H9 (cell line): ENCODE data around the gene PGBD5. TPM values are rescaled to one million over a fixed set of nuclear protein-coding genes. Genes with fewer than 3 reads are reported as not detected.

Experiments
- DNase-seq: peaks from one replicate; pipeline ENCODE4 v3.0.0-alpha.2; 2017
- H2AFZ ChIP-seq: one replicate; pipeline ENCODE4 v1.6.1; 2013; ENCODE audit warnings: mild to moderate bottlenecking, low read length, control low read depth, moderate library complexity
- H2AK5ac ChIP-seq: 2 replicates; pipeline ENCODE4 v1.6.1; 2013; ENCODE audit warnings: low read length, control low read depth, mixed read lengths; ENCODE audit not compliant: insufficient read length
- H2BK120ac ChIP-seq: one replicate; pipeline ENCODE4 v1.6.1; 2013; ENCODE audit warnings: low read depth, mild to moderate bottlenecking, low read length, control low read depth, inconsistent platforms; ENCODE audit not compliant: poor library complexity, severe bottlenecking
- H2BK12ac ChIP-seq: 2 replicates; pipeline ENCODE4 v1.6.1; 2013; ENCODE audit warnings: low read length, control low read depth, mixed read lengths, low read depth; ENCODE audit not compliant: insufficient read length
- H2BK15ac ChIP-seq: 2 replicates; pipeline ENCODE4 v1.6.1; 2013; ENCODE audit warnings: low read depth, low read length, control low read depth
- H2BK20ac ChIP-seq: one replicate; pipeline ENCODE4 v1.6.1; 2013; ENCODE audit warnings: low read depth, mild to moderate bottlenecking, low read length, control low read depth, inconsistent platforms; ENCODE audit not compliant: poor library complexity, severe bottlenecking
- H2BK5ac ChIP-seq: 2 replicates; pipeline ENCODE4 v1.6.1; 2013; ENCODE audit warnings: low read length, control low read depth, mixed read lengths; ENCODE audit not compliant: insufficient read length
- H3K14ac ChIP-seq: 2 replicates; pipeline ENCODE4 v1.6.1; 2013; ENCODE audit warnings: low read length, control low read depth; ENCODE audit not compliant: insufficient read depth
- H3K18ac ChIP-seq: 2 replicates; pipeline ENCODE4 v1.6.1; 2013; ENCODE audit warnings: low read depth, mild to moderate bottlenecking, mixed read lengths, low read length, control low read depth; ENCODE audit not compliant: insufficient read length
- H3K23ac ChIP-seq: 2 replicates; pipeline ENCODE4 v1.6.1; 2013; ENCODE audit warnings: low read length, control low read depth, mixed read lengths, low read depth; ENCODE audit not compliant: insufficient read length
- H3K23me2 ChIP-seq: 2 replicates; pipeline ENCODE4 v1.6.1; 2013; ENCODE audit warnings: low read depth, mild to moderate bottlenecking, mixed read lengths, low read length, control low read depth; ENCODE audit not compliant: insufficient read length, poor library complexity, severe bottlenecking
- H3K27ac ChIP-seq: 2 replicates; pipeline ENCODE4 v1.5.1; 2013; ENCODE audit warnings: low read length, control low read depth, mixed read lengths, low read depth; ENCODE audit not compliant: insufficient read length
- H3K27me3 ChIP-seq: 2 replicates; pipeline ENCODE4 v1.6.1; 2013; ENCODE audit warnings: low read length, control low read depth, inconsistent platforms; ENCODE audit not compliant: insufficient read depth
- H3K4ac ChIP-seq: 2 replicates; pipeline ENCODE4 v1.6.1; 2013; ENCODE audit warnings: low read depth, mild to moderate bottlenecking, control low read depth, inconsistent platforms, low read length, moderate library complexity
- H3K4me1 ChIP-seq: 2 replicates; pipeline ENCODE4 v1.6.1; 2013; ENCODE audit warnings: low read length, control low read depth, inconsistent platforms; ENCODE audit not compliant: insufficient read depth
- H3K4me2 ChIP-seq: 2 replicates; pipeline ENCODE4 v1.6.1; 2013; ENCODE audit warnings: low read length, control low read depth, mixed read lengths; ENCODE audit not compliant: insufficient read length, insufficient read depth
- H3K56ac ChIP-seq: 2 replicates; pipeline ENCODE4 v1.6.1; 2013; ENCODE audit warnings: low read depth, mild to moderate bottlenecking, mixed read lengths, low read length, control low read depth; ENCODE audit not compliant: insufficient read length
- H3K79me1 ChIP-seq: 2 replicates; pipeline ENCODE4 v1.6.1; 2013; ENCODE audit warnings: low read depth, mild to moderate bottlenecking, moderate library complexity, low read length, control low read depth, inconsistent platforms; ENCODE audit not compliant: insufficient read depth, poor library complexity, severe bottlenecking
- H3K79me2 ChIP-seq: 2 replicates; pipeline ENCODE4 v1.6.1; 2013; ENCODE audit warnings: low read length, control low read depth, inconsistent platforms; ENCODE audit not compliant: insufficient read depth
- H3K9ac ChIP-seq: 2 replicates; pipeline ENCODE4 v1.6.1; 2013; ENCODE audit warnings: low read length, control low read depth, mixed read lengths; ENCODE audit not compliant: insufficient read length; ENCODE audit errors: extremely low read depth
- H3K9me3 ChIP-seq: one replicate; pipeline ENCODE4 v1.6.1; 2013; ENCODE audit warnings: low read depth, low read length, inconsistent platforms; ENCODE audit not compliant: control insufficient read depth
- H3T11ph ChIP-seq: one replicate; pipeline ENCODE4 v1.6.1; 2013; ENCODE audit warnings: mild to moderate bottlenecking, low read length, control low read depth, inconsistent platforms
- H4K20me1 ChIP-seq: one replicate; pipeline ENCODE4 v1.6.1; 2013; ENCODE audit not compliant: control insufficient read depth, insufficient read length, insufficient read depth
- H4K5ac ChIP-seq: 2 replicates; pipeline ENCODE4 v1.6.1; 2013; ENCODE audit warnings: low read depth, mild to moderate bottlenecking, mixed read lengths, low read length, control low read depth; ENCODE audit not compliant: insufficient read length
- H4K8ac ChIP-seq: replicated peaks from 2 replicates; pipeline ENCODE4 v1.6.1; 2013; ENCODE audit warnings: low read length, control low read depth, mixed read lengths, low read depth; ENCODE audit not compliant: insufficient read length
- H4K91ac ChIP-seq: 2 replicates; pipeline ENCODE4 v1.6.1; 2013; ENCODE audit warnings: low read depth, mild to moderate bottlenecking, moderate library complexity, mixed read lengths, low read length, control low read depth; ENCODE audit not compliant: insufficient read length
- H3K27ac Mint-ChIP-seq, 3 experiments: 2 replicates in 2 of 3; 3 replicates in 1 of 3; pipeline ENCODE4 v1.8.0; 2020 to 2021; ENCODE audit warnings: mixed read lengths in 3 of 3, mild to moderate bottlenecking in 1 of 3, moderate library complexity in 1 of 3
- H3K27me3 Mint-ChIP-seq: 2 replicates; pipeline ENCODE4 v1.8.0; 2021; ENCODE audit warnings: low read depth, mild to moderate bottlenecking, moderate library complexity, mixed read lengths
- H3K36me3 Mint-ChIP-seq, 3 experiments: 2 replicates in 2 of 3; 3 replicates in 1 of 3; pipeline ENCODE4 v1.8.0; 2020 to 2021; ENCODE audit warnings: low read depth in 3 of 3, mixed read lengths in 3 of 3; ENCODE audit not compliant: insufficient read depth in 1 of 3
- H3K4me1 Mint-ChIP-seq, 2 experiments: 2 replicates each; pipeline ENCODE4 v1.8.0; 2020; ENCODE audit warnings: mixed read lengths in 2 of 2
- H3K4me3 Mint-ChIP-seq, 2 experiments: 2 replicates in 1 of 2; 3 replicates in 1 of 2; pipeline ENCODE4 v1.8.0; 2020 to 2021; ENCODE audit warnings: mild to moderate bottlenecking in 2 of 2, mixed read lengths in 2 of 2, moderate library complexity in 1 of 2
- H3K9me3 Mint-ChIP-seq, 2 experiments: 2 replicates in 1 of 2; 3 replicates in 1 of 2; pipeline ENCODE4 v1.8.0; 2020; ENCODE audit warnings: mild to moderate bottlenecking in 2 of 2, mixed read lengths in 2 of 2, moderate library complexity in 1 of 2
- WGBS: extraction: QIAGEN DNeasy Blood & Tissue Kit; methylation state at CpG from one replicate; pipeline ENCODE4 v1.1.7; 2013; ENCODE audit warnings: missing lambda C conversion rate, low lambda C conversion rate, mixed read lengths; ENCODE audit not compliant: insufficient read length; ENCODE audit errors: extremely low coverage; 5-methylcytosine and 5-hydroxymethylcytosine counted together
- total RNA-seq: library from RNA; stranded (reverse); gene quantifications from 2 replicates; pipeline ENCODE4 v1.2.1, GENCODE V29; 2021
- TF ChIP-seq, protein P1 (sequence below): fragments of 200-600 bp; sonication (generic); conservative IDR thresholded peaks from 3 replicates; pipeline ENCODE4 v1.8.0; 2021; ENCODE audit warnings: antibody characterized with exemption, mild to moderate bottlenecking

Gene PGBD5
- total RNA-seq, 1 experiment from 2014 or later = 19.1 TPM

DNA sequence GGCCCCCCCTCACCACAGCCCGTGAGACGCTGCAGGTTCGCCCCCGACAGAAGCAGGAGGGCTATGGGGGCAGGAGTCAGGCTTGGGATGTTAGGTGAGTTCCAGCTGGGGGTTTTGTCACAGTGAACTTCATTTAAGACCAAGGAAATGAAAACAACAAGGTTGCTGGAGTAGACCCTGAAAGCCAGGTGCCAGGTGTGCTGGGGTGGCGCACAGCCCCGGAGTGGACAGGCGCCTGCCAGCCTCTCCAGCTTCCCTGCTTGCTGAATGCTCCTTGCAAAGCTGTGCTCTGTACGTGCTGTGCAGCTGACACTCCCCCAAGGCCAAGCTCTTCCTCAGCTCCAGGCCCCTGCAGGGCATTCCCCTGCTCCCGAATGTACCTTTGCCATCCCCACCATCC lies 102.4 kb downstream of the PGBD5 start:
- no peaks in the 10 kb centered on the region; a peak in 1 of 5 replicates for H3K9me3 Mint-ChIP-seq
- peaks cover 39 to 58% (median 48%) of the 10 kb centered on the region in 3 experiments for H3K36me3 Mint-ChIP-seq
- Histone ChIP-seq H3K14ac (no peak overlapping the region), H2AFZ (no peak overlapping the region), H4K20me1 (peaks cover 3% of the 10 kb centered on the region), H3K79me2 (no peaks in the 10 kb centered on the region), H4K8ac (no peak overlapping the region), H3K79me1 (no peaks in the 10 kb centered on the region), H3K4me1 (peaks cover 2% of the 10 kb centered on the region; the same call in 1 of the 2 replicates), H2AK5ac (no peak overlapping the region), H3K56ac (no peak overlapping the region), H4K5ac (no peak overlapping the region), H3K9ac (no peak overlapping the region), H2BK12ac (no peak overlapping the region), H2BK15ac (no peak overlapping the region), H3K9me3 (no peaks in the 10 kb centered on the region), H3K23me2 (no peaks in the 10 kb centered on the region), H3T11ph (no peak overlapping the region), H2BK120ac (no peak overlapping the region), H3K27me3 (no peaks in the 10 kb centered on the region), H4K91ac (no peak overlapping the region), H3K18ac (no peak overlapping the region), H3K4me2 (no peak overlapping the region), H2BK5ac (no peak overlapping the region), H3K4ac (no peak overlapping the region), H2BK20ac (no peak overlapping the region), H3K27ac (no peak overlapping the region), H3K23ac (no peak overlapping the region)
- TF ChIP-seq, protein P1, sequence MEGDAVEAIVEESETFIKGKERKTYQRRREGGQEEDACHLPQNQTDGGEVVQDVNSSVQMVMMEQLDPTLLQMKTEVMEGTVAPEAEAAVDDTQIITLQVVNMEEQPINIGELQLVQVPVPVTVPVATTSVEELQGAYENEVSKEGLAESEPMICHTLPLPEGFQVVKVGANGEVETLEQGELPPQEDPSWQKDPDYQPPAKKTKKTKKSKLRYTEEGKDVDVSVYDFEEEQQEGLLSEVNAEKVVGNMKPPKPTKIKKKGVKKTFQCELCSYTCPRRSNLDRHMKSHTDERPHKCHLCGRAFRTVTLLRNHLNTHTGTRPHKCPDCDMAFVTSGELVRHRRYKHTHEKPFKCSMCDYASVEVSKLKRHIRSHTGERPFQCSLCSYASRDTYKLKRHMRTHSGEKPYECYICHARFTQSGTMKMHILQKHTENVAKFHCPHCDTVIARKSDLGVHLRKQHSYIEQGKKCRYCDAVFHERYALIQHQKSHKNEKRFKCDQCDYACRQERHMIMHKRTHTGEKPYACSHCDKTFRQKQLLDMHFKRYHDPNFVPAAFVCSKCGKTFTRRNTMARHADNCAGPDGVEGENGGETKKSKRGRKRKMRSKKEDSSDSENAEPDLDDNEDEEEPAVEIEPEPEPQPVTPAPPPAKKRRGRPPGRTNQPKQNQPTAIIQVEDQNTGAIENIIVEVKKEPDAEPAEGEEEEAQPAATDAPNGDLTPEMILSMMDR = no peak
- H3K4me1 Mint-ChIP-seq = peaks cover 11 to 12% of the 10 kb centered on the region in 2 experiments
- H3K4me3 Mint-ChIP-seq = no peak overlapping the region
- no peak overlapping the region for H3K27ac Mint-ChIP-seq
- no peaks in the 10 kb centered on the region for H3K27me3 Mint-ChIP-seq
- DNase-seq = no peak
- no CpG with 5 or more reads among the region's 9 CpGs for WGBS
